ENCODE data around the gene SPNS3.
A peak's percentile ranks its signal among the peaks of the same experiment; 100 is the strongest.

The SPNS3 gene

GRCh38 chr17:4438162-4438944 is 4.6 kb downstream of the SPNS3 start:
- H3K23ac ChIP-seq (ENCODE audit: low read depth, low read length, poor library complexity): no peak overlapping the region
- H3K36me3 ChIP-seq (replicated peaks in 1 of 2; ENCODE audit: control insufficient read depth in 2 of 2, insufficient read depth in 2 of 2, low read length in 2 of 2): no peaks in the 10 kb centered on the region
- no peak overlapping the region for H3K27ac ChIP-seq (replicated peaks; ENCODE audit: low read length)
- no peaks in the 10 kb centered on the region for H3K9me3 ChIP-seq (replicated peaks in 1 of 2; ENCODE audit: control insufficient read depth in 2 of 2, insufficient read depth in 1 of 2, low read depth in 1 of 2, low read length in 2 of 2)
- no peak overlapping the region for H2AK5ac ChIP-seq (ENCODE audit: low read depth, low read length)
- H3K4me2 ChIP-seq (ENCODE audit: insufficient read depth, low read length, poor library complexity, severe bottlenecking): no peak overlapping the region
- H2BK120ac ChIP-seq (ENCODE audit: low read depth, low read length): no peak overlapping the region
- no peak for DNase-seq (ENCODE audit: low spot score)
- no peak overlapping the region for H3K18ac ChIP-seq (ENCODE audit: low read length)
- no peak overlapping the region for H4K91ac ChIP-seq (ENCODE audit: low read depth, low read length, poor library complexity)
- H2BK15ac ChIP-seq (ENCODE audit: low read length): no peak overlapping the region
- no peaks in the 10 kb centered on the region for H3K4me1 ChIP-seq (ENCODE audit: control insufficient read depth in 2 of 2, insufficient read depth in 1 of 2, low read depth in 1 of 2, low read length in 2 of 2)
- H3K27me3 ChIP-seq (ENCODE audit: control insufficient read depth in 3 of 3, insufficient read depth in 3 of 3, low read depth in 1 of 3, low read length in 3 of 3): peaks cover 0 to 14% (median 0%) of the 10 kb centered on the region in 3 experiments
- no peaks in the 10 kb centered on the region for H3K79me1 ChIP-seq (ENCODE audit: low read depth, low read length)
- H4K8ac ChIP-seq (ENCODE audit: low read depth, low read length): no peak overlapping the region
- no CpG with 5 or more reads among the region's 17 CpGs for WGBS, 2 donors (ENCODE audit: extremely low coverage in 2 of 2, insufficient read length in 2 of 2, insufficient replicate concordance in 1 of 2)
- H3K4ac ChIP-seq (ENCODE audit: low read length): no peak overlapping the region
- H3K4me3 ChIP-seq (ENCODE audit: low read length in 2 of 2): no peak overlapping the region
- no peak overlapping the region for H2BK12ac ChIP-seq (ENCODE audit: low read length)
- H2BK5ac ChIP-seq (ENCODE audit: low read length): no peak overlapping the region
- peak overlapping the region; percentile 75 for H3K14ac ChIP-seq (ENCODE audit: low read length)
- peak overlapping the region; percentile 30 for H3K9ac ChIP-seq (ENCODE audit: low read depth, low read length, poor library complexity)
- H2AFZ ChIP-seq (ENCODE audit: low read length): no peak overlapping the region

GRCh38 chr17:4440021-4440420 is 6.3 kb downstream of the SPNS3 start:
- Histone ChIP-seq H3K36me3 (replicated peaks in 1 of 2; ENCODE audit: control insufficient read depth in 2 of 2, insufficient read depth in 2 of 2, low read length in 2 of 2) (no peaks in the 10 kb centered on the region), H2BK120ac (ENCODE audit: low read depth, low read length) (no peak overlapping the region)
- WGBS, 2 donors (ENCODE audit: extremely low coverage in 2 of 2, insufficient read length in 2 of 2, insufficient replicate concordance in 1 of 2): no CpG with 5 or more reads among the region's 8 CpGs

GRCh38 chr17:4440690-4441686 is 7.2 kb downstream of the SPNS3 start:
- Histone ChIP-seq H3K79me1 (ENCODE audit: low read depth, low read length) (no peaks in the 10 kb centered on the region), H2BK120ac (ENCODE audit: low read depth, low read length) (no peak overlapping the region), H3K4me2 (ENCODE audit: insufficient read depth, low read length, poor library complexity, severe bottlenecking) (peak overlapping the region; percentile 2), H3K27ac (replicated peaks; ENCODE audit: low read length) (no peak overlapping the region), H2BK12ac (ENCODE audit: low read length) (no peak overlapping the region), H3K4ac (ENCODE audit: low read length) (no peak overlapping the region), H2AFZ (ENCODE audit: low read length) (no peak overlapping the region), H3K9me3 (replicated peaks in 1 of 2; ENCODE audit: control insufficient read depth in 2 of 2, insufficient read depth in 1 of 2, low read depth in 1 of 2, low read length in 2 of 2) (no peaks in the 10 kb centered on the region), H2AK5ac (ENCODE audit: low read depth, low read length) (no peak overlapping the region), H3K27me3 (ENCODE audit: control insufficient read depth in 3 of 3, insufficient read depth in 3 of 3, low read depth in 1 of 3, low read length in 3 of 3) (peaks cover 0 to 23% (median 0%) of the 10 kb centered on the region in 3 experiments), H4K91ac (ENCODE audit: low read depth, low read length, poor library complexity) (no peak overlapping the region), H3K4me1 (ENCODE audit: control insufficient read depth in 2 of 2, insufficient read depth in 1 of 2, low read depth in 1 of 2, low read length in 2 of 2) (no peaks in the 10 kb centered on the region), H3K9ac (ENCODE audit: low read depth, low read length, poor library complexity) (no peak overlapping the region), H3K14ac (ENCODE audit: low read length) (no peak overlapping the region), H3K36me3 (replicated peaks in 1 of 2; ENCODE audit: control insufficient read depth in 2 of 2, insufficient read depth in 2 of 2, low read length in 2 of 2) (no peaks in the 10 kb centered on the region), H2BK15ac (ENCODE audit: low read length) (no peak overlapping the region), H2BK5ac (ENCODE audit: low read length) (no peak overlapping the region), H3K4me3 (ENCODE audit: low read length in 2 of 2) (no peak overlapping the region), H4K8ac (ENCODE audit: low read depth, low read length) (no peak overlapping the region), H3K18ac (ENCODE audit: low read length) (no peak overlapping the region), H3K23ac (ENCODE audit: low read depth, low read length, poor library complexity) (no peak overlapping the region)
- DNase-seq (ENCODE audit: low spot score): no peak
- no CpG with 5 or more reads among the region's 16 CpGs for WGBS, 2 donors (ENCODE audit: extremely low coverage in 2 of 2, insufficient read length in 2 of 2, insufficient replicate concordance in 1 of 2)

More at GRCh38 chr17:4440021-4440420, 6.3 kb downstream of the SPNS3 start:
- H3K27me3 ChIP-seq (ENCODE audit: control insufficient read depth in 3 of 3, insufficient read depth in 3 of 3, low read depth in 1 of 3, low read length in 3 of 3): peaks cover 0 to 21% (median 0%) of the 10 kb centered on the region in 3 experiments
- H3K9me3 ChIP-seq (replicated peaks in 1 of 2; ENCODE audit: control insufficient read depth in 2 of 2, insufficient read depth in 1 of 2, low read depth in 1 of 2, low read length in 2 of 2): no peaks in the 10 kb centered on the region
- no peaks in the 10 kb centered on the region for H3K79me1 ChIP-seq (ENCODE audit: low read depth, low read length)
- H2BK5ac ChIP-seq (ENCODE audit: low read length): no peak overlapping the region
- no peak overlapping the region for H3K18ac ChIP-seq (ENCODE audit: low read length)
- peak overlapping the region; percentile 7 for H3K9ac ChIP-seq (ENCODE audit: low read depth, low read length, poor library complexity)
- no peak overlapping the region for H2AFZ ChIP-seq (ENCODE audit: low read length)
- no peak for DNase-seq (ENCODE audit: low spot score)
- no peak overlapping the region for H4K91ac ChIP-seq (ENCODE audit: low read depth, low read length, poor library complexity)
- no peak overlapping the region for H4K8ac ChIP-seq (ENCODE audit: low read depth, low read length)
- peak overlapping the region in 1 of 2 donors; percentile 54 for H3K4me3 ChIP-seq (ENCODE audit: low read length in 2 of 2)
- no peak overlapping the region for H2BK15ac ChIP-seq (ENCODE audit: low read length)
- H3K27ac ChIP-seq (replicated peaks; ENCODE audit: low read length): no peak overlapping the region
- H3K14ac ChIP-seq (ENCODE audit: low read length): no peak overlapping the region
- H2AK5ac ChIP-seq (ENCODE audit: low read depth, low read length): no peak overlapping the region
- H3K4ac ChIP-seq (ENCODE audit: low read length): no peak overlapping the region
- H3K4me1 ChIP-seq (ENCODE audit: control insufficient read depth in 2 of 2, insufficient read depth in 1 of 2, low read depth in 1 of 2, low read length in 2 of 2): no peaks in the 10 kb centered on the region
- H2BK12ac ChIP-seq (ENCODE audit: low read length): no peak overlapping the region
- H3K23ac ChIP-seq (ENCODE audit: low read depth, low read length, poor library complexity): peak overlapping the region; percentile 44
- no peak overlapping the region for H3K4me2 ChIP-seq (ENCODE audit: insufficient read depth, low read length, poor library complexity, severe bottlenecking)

GRCh38 chr17:4442582-4442981 is 8.8 kb downstream of the SPNS3 start:
- WGBS, 2 donors (ENCODE audit: extremely low coverage in 2 of 2, insufficient read length in 2 of 2, insufficient replicate concordance in 1 of 2): no CpG with 5 or more reads among the region's 3 CpGs
- Histone ChIP-seq H2BK15ac (ENCODE audit: low read length) (no peak overlapping the region), H3K9me3 (replicated peaks in 1 of 2; ENCODE audit: control insufficient read depth in 2 of 2, insufficient read depth in 1 of 2, low read depth in 1 of 2, low read length in 2 of 2) (no peaks in the 10 kb centered on the region), H2AK5ac (ENCODE audit: low read depth, low read length) (no peak overlapping the region), H3K27ac (replicated peaks; ENCODE audit: low read length) (no peak overlapping the region), H3K4ac (ENCODE audit: low read length) (no peak overlapping the region), H2BK5ac (ENCODE audit: low read length) (no peak overlapping the region), H4K8ac (ENCODE audit: low read depth, low read length) (no peak overlapping the region), H3K9ac (ENCODE audit: low read depth, low read length, poor library complexity) (no peak overlapping the region), H3K14ac (ENCODE audit: low read length) (no peak overlapping the region), H2AFZ (ENCODE audit: low read length) (no peak overlapping the region), H3K36me3 (replicated peaks in 1 of 2; ENCODE audit: control insufficient read depth in 2 of 2, insufficient read depth in 2 of 2, low read length in 2 of 2) (no peaks in the 10 kb centered on the region), H2BK12ac (ENCODE audit: low read length) (no peak overlapping the region), H3K18ac (ENCODE audit: low read length) (no peak overlapping the region), H2BK120ac (ENCODE audit: low read depth, low read length) (no peak overlapping the region), H3K4me2 (ENCODE audit: insufficient read depth, low read length, poor library complexity, severe bottlenecking) (no peak overlapping the region), H3K4me3 (ENCODE audit: low read length in 2 of 2) (no peak overlapping the region), H4K91ac (ENCODE audit: low read depth, low read length, poor library complexity) (no peak overlapping the region), H3K23ac (ENCODE audit: low read depth, low read length, poor library complexity) (no peak overlapping the region), H3K27me3 (ENCODE audit: control insufficient read depth in 3 of 3, insufficient read depth in 3 of 3, low read depth in 1 of 3, low read length in 3 of 3) (peaks cover 0 to 23% (median 0%) of the 10 kb centered on the region in 3 experiments), H3K79me1 (ENCODE audit: low read depth, low read length) (no peaks in the 10 kb centered on the region), H3K4me1 (ENCODE audit: control insufficient read depth in 2 of 2, insufficient read depth in 1 of 2, low read depth in 1 of 2, low read length in 2 of 2) (no peaks in the 10 kb centered on the region)
- DNase-seq (ENCODE audit: low spot score): no peak

All from neuronal stem cell (in vitro differentiated cells).